22Rv1 (cell line): ENCODE measurements around the gene AKAP6.

Experiments used
- CTCF ChIP-seq: fragments of 450-650 bp; IDR thresholded peaks from 2 replicates; pipeline ENCODE4 v1.5.1; 2017; ENCODE audit warnings: mild to moderate bottlenecking
- ZFX ChIP-seq: fragments of 450-650 bp; IDR thresholded peaks from 2 replicates; pipeline ENCODE4 v1.6.1; 2017; ENCODE audit warnings: antibody characterized with exemption, borderline replicate concordance

- TF ChIP-seq CTCF: no peak
- TF ChIP-seq ZFX: no peak
Observed at GRCh38 chr14:32601906-32602305, 272.8 kb downstream of the AKAP6 start.
